ENCODE results near the gene ATP6V1G2.
A peak's percentile ranks its signal among the peaks of the same experiment; 100 is the strongest.

The ATP6V1G2 gene

DNA sequence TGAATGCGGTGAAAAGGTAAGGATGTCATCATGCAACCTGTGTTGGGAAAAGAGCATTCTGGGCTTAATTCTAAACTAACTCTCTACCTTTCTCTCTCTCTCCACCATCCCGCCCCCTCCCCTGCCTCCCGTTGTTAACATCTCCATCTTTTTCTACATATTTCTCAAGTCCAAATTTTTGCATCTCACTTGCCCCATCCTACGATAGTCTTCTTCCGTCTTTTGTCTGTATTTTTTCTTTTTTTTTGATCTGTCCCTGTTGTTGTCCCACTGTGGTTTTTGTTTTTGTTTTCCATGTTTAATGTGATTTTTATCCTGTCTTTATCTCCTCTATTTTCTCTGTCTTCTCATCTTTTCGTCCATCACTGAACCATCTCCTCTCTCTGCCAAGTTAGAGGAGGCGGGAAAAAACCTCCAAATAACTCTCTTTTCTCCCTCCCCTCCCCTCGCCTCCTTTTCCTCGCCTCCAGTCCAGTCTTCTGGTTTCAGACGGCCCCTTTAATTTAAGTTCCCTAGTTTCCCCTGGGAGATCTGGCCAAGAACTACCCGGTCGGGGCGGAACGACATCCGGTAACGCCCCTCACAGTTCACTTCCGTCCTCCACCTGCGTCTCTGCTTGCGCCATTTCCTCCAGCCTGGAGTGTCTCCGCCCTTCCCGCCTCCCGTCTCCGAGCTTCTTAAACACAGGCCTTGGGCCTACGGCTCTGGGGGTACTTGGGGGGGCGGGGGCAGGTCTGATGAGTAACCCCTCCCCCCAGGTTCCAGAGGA, 734 bp upstream of the ATP6V1G2 start, which contains the start of gene NFKBIL1:
TSS of gene NFKBIL1 (plus strand) at position 651 of the 769 bp plus-strand sequence. CDS start at position 738, 87 bp downstream.
- peak; percentile 96 for DNase-seq

GRCh38 chr6:31545291-31545690, 1.1 kb downstream of the ATP6V1G2 start:
- DNase-seq: peak; percentile 51

DNA sequence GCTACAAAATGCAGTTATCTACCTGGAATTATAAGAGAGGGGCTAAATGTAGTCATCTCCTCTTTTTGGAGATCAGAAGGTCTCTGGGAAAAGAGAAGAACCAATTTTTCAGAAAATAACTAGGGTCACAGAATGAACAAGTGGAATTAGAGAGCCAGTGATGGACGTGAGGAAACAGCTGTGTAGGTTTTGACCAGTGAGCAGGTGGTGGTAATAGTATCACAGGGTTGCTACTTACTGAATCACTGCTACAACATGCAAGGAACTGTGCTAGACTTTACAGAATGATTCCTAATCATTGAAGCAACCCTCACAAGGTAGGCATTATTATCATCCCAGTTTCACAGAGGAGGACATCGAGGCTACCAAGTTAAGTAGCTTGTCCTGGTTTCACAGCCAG, 1.7 kb downstream of the ATP6V1G2 start:
- DNase-seq: no peak

GRCh38 chr6:31543639-31544038, 2.8 kb downstream of the ATP6V1G2 start:
- DNase-seq: no peak

- peak; percentile 97 for DNase-seq
Observed at GRCh38 chr6:31541658-31542521, 4.5 kb downstream of the ATP6V1G2 start, which contains the start of gene DDX39B. Gene DDX39B, minus strand, starts transcription at chr6:31542003. Its CDS starts 1,471 bp downstream, at chr6:31540532.

DNA sequence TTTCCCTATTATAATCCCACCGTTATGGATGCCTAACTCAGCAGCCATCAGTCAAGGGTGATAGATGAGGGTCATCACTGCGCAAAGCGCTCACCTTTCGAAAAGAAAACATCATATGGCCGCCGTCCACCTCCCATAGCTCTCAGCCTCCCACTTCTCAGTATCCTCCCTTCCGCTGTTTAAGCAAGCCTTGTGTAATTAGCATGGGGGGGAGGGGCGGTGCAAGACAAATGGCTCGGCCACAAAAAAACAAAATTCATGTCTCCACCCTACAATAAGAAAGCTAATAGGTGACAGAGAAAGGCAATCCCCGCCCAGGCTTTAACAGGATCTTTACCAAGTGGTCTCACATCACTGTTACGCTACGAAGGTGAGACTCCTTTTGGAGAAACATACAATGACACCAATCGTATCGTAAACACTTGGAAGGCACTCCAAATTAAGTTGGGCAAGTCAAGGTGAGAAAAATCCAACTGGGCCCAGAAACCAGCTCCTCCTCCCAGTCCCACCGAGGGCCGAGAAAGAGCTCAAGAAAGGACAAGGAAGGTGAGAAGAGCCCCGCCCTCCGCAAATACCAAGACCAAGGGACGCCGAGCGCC, 5.2 kb downstream of the ATP6V1G2 start:
- DNase-seq: peak; percentile 87

DNA sequence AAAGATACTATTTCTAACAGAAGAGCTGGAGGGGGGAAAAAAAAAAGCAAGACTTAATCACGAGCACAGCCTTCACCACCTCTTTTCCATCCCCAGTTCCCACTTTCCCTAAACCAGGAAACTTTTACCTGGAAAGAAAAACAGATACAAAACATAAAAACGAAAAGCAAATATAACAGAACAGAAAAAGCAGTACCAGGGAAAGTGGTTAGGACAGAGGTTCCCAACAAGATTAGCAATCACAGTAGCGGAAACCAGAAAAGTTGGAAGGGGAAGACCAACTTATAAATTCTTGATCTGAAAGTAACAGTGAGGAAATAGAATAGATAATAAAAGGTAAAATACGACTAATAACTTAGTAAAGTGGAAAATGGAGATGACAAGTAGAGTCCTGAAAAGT, 5.8 kb downstream of the ATP6V1G2 start:
- no peak for DNase-seq

DNA sequence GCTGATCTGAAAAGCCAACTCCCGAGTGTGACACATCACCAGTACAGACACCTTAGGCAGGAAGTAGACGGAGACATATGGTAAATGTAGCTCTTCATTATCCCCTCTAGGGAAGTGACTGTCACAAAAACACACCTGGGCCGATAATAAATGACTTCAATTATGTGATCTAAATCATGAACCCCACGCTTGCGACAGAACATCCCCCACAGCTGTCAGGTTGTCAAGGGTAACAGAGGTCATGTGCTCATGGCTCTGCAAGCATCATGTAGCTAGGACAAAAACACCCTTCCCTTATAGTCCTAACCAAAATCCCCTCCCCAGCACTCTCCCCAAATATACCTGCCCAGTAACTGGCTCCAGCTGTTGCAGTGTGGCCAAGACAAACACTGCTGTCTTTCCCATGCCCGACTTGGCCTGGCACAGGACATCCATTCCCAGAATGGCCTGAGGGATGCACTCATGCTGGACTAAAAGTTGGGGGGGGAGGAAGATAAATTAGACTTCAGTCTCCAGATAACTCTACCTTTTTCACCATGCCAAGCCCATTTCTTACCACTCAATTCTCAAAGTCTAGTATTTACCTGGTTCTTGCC, 7.5 kb downstream of the ATP6V1G2 start:
- no peak for DNase-seq

DNA sequence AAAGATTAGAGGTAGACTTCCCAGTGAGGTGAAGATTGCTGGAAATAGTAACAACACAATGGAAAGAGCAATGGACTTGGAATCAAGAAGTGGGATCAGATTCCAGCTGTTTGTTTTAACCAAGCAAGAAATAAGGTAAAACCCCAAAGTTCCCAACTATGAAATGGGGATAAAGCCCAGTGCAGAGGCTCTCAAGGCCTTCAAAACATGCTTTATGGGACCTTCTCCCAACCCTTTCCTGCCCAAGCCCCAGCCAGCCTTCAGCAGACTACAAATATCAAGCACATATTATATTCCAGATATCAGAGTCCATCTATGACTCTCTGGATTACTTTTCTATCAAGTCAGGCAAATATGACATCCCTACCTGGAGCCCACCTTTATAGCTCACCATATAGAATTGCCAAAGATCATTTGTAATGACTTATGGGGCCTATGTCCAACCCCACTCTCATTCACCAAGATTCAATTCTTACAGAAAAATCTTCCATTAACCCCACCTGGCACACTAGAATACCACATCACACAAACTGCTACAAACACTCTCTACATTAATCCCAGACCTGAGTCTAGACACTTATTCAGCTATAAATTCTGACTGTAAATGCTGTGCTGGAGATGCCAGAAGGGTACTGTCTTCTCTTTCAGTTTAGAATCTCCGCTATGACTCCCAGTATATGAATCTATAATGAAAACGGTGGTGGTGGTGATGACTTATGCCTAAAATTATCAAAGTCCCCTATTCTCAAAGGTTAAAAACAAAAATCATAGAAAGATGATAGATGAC, 10.7 kb downstream of the ATP6V1G2 start:
- no peak for DNase-seq

- no peak for DNase-seq
Observed at GRCh38 chr6:31534521-31535040, 11.8 kb downstream of the ATP6V1G2 start.

- no peak for DNase-seq
Observed at GRCh38 chr6:31534011-31534410, 12.4 kb downstream of the ATP6V1G2 start.

- no peak for DNase-seq
Observed at GRCh38 chr6:31533455-31533841, 13.0 kb downstream of the ATP6V1G2 start.

- DNase-seq: no peak
Observed at GRCh38 chr6:31532644-31533454, 13.6 kb downstream of the ATP6V1G2 start.

GRCh38 chr6:31531771-31532643, 14.4 kb downstream of the ATP6V1G2 start:
- no peak for DNase-seq

- no peak for DNase-seq
Observed at GRCh38 chr6:31531162-31531561, 15.2 kb downstream of the ATP6V1G2 start.

DNA sequence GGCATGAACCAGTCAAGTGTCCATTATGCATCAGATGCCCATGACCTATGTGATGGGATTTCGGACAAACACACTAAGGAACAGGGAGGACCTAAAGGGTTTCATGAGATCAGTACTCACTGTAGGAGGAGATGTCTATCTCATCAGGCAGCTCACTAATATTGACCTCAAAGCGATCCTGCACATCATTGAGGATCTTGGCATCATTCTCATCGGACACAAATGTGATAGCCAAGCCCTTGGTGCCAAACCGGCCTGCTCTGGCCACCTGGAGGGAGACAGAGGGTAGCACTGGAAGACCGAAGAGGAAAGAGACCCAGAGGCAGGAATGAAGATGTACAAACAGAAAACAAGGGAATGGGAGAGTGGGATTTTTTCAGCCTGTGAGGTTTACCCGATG, 15.7 kb downstream of the ATP6V1G2 start:
- no peak for DNase-seq

DNA sequence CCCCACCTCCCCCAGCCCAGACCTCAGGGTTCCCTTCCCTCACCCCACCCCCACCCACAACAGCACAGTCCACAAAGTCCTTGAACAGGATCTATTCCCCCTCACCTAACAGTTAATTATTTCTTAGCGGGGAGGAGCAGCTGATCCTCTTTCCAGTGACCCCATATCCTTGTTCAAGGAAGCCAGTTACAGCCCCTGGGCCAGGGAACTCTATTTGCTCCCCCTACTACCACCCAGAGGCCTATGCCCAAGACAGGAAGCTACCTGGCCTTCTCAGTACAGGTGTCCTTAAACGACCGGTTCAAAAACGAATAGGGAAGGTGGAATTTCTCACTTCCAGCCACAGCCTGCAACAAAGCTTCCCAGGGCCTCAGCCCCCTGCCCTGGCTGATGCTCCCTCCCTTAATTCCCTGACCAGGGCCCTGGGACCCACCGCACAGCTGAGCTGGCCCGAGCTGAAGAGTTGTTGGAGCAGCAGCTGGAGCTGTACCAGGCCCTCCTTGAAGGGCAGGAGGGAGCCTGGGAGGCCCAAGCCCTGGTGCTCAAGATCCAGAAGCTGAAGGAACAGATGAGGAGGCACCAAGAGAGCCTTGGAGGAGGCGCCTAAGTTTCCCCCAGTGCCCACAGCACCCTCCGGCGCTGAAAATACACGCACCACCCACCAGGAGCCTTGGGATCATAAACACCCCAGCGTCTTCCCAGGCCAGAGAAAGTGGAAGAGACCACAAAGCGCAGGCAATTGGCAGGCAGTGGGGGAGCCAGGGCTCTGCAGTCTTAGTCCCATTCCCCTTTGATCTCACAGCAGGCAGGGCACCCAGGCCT, 16.9 kb downstream of the ATP6V1G2 start:
- peak; percentile 43 for DNase-seq

GRCh38 chr6:31528821-31529328, 17.5 kb downstream of the ATP6V1G2 start, which contains the start of gene MCCD1:
Gene MCCD1, plus strand, starts transcription at chr6:31528962. Its CDS starts 53 bp downstream, at chr6:31529015.
- DNase-seq: peak; percentile 61

Data from activated effector memory CD4-positive, alpha-beta T cell treated with anti-CD3 and anti-CD28 coated beads, Interleukin-2, amount 50 U/mL, for 16 hours (primary cell).